Bone marrow (tissue), 2 donors: ENCODE measurements around the gene SLTM.
"Not testable (repeated sequence)": the region's sequence is repeated elsewhere in the genome, so short reads cannot be mapped to it uniquely, and the experiment has no call there.

ENCODE experiments used
- DNase-seq, 2 donors: peaks; one replicate each; lab custom pipeline; 2025; lab: John Stamatoyannopoulos, UW

Gene SLTM

DNA sequence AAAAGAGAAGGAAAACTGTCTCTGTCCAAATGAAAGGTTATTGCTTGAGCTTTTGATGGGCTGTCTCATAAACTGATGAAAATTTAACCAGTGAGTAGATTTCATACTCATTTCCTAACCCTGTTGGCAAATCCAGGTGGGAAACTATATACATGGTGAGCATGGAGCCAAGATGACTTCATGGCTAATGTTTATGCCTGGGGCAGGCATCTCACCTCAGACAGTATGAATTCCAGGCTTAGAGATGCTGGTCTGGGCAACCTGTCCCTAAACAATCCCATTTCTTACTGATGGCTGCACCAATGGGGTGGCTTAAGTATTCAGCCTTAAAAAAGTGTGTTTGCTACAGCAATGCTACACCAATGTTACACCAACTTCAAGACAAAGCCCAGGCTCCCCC is 58.1 kb downstream of the SLTM start:
- DNase-seq = no peak

GRCh38 chr15:58873267-58873666 is 60.2 kb downstream of the SLTM start:
- DNase-seq = no peak

GRCh38 chr15:58870451-58870850 is 63.0 kb downstream of the SLTM start:
- no peak for DNase-seq

GRCh38 chr15:58867926-58868325 is 65.6 kb downstream of the SLTM start:
- DNase-seq = no peak

DNA sequence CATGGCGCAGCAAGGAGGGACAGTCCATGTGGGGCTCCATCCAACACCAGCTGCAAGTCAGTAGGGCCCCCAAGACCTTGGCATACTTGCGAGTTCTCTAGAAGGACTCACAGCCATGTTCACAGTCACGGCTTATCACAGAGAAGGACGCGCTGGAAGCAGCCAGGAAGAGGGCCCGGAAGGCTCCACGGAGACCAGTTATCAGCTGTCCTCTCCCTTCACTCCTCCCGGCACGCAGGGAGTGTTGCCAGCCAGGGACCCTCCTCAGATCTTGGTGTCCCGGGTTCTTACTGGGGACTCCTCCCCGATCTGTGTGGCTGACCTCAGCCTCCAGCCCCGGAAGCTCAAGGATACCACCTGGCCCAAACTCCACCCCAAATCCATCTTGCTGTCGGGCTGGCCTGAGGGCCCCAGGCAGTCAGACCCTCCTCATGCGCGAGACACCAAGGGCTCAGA is 68.0 kb downstream of the SLTM start:
- no peak for DNase-seq

- no peak for DNase-seq
These were observed 68.7 kb downstream of the SLTM start for GRCh38 chr15:58864602-58865424.

- DNase-seq = no peak
These were observed 71.2 kb downstream of the SLTM start for GRCh38 chr15:58862326-58862725.

GRCh38 chr15:58856621-58857020 is 76.9 kb downstream of the SLTM start:
- not testable (repeated sequence) for DNase-seq

GRCh38 chr15:58856086-58856485 is 77.4 kb downstream of the SLTM start:
- no peak for DNase-seq

DNA sequence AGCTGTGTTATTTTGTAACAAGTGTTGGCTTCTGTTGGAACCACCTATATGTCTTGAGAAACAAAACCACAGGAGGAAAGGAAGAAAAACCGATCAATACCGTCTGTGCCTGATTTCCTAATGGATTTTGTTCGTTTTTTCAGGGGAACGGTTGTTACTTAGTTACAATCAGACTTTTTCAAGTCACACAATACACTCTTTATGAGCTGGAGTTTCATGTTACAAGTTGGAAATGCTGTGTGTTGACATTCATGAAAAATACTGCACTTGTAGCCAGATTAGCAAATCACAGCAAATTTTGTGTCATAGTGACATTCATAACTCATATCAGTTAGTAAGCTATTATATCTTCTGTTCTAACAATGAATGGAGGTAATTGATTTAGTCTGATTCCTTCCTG is 78.9 kb downstream of the SLTM start:
- no peak for DNase-seq

DNA sequence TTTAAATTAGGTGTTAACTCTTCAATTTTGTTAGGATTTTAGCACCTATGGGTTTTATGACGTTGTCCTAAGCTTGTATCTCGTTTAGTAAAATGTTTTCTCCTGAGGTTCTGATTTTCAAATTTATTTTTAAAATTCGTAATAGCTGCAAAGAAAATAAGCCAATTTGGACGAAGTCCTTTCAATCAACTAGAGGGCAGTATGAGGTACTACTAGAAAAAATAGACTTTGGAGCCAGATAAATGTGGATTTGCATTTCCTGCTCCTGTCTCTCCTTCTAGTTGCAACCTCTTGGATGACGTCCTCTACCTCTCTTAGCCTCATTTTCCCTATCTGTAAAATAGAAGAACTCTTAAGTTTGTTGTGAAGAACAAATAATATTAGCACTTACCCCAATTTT is 81.1 kb downstream of the SLTM start:
- no peak for DNase-seq

DNA sequence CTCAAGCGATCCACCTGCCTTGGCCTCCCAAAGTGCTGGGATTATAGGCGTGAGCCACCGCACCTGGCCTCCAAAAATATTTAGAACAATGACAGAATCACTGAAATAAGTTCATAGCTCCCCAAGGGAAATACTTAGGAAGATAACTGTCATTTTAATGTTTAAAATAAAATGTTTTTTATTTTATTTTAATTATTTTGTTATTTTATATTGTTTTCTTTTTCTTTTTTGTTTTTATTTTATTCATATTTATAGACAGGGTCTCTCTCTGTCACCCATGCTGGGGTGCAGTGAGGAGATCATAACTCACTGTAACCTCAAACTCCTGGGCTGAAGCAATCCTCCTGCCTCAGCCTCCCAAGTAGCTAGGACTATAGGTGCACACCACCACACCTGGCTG is 82.3 kb downstream of the SLTM start:
- not testable (repeated sequence) for DNase-seq

DNA sequence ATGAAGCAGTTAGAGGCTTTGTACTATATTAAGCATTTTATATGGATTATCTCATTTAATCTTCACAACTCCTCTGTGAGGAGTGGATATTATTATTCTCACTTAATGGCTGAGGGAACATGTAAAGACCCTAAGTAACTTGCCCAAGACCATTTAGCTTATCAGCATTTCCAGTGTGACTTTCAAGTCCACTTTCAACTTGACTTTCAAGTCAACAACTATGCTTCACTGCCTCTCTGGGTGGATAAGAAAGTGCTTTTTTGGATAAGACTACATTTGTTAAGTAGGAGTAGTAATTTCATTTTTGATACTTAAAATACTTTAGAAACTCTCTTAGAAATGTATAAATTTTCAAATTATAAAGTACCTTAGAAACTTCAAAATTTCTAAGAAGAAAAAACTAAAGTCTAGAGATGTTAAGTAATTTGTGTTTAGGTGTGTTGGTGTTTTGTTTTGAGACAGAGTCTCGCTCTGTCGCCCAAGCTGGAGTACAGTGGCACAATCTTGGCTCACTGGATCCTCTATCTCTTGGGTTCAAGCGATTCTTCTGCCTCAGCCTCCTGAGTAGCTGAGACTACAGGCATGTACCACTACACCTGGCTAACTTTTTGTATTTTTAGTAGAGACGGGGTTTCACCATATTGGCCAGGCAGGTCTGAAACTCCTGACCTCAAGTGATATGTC is 90.6 kb downstream of the SLTM start:
- no peak for DNase-seq

DNA sequence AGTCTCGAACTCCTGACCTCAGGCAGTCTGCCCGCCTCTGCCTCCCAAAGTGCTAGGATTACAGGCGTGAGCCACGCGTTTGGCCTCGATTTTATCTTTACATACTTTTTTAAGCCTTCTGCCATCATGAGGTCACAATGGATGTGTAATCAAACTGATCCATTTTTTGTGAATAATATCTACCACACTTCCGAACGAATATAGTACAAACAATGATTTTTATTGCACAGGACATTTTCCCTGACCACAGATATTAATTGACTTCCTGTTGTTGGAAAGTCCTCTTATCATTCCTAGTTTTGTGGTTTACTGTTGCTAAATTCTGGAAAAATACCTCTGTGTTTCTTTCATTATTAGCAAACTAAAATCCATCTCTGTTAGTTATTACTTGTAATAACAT is 93.4 kb downstream of the SLTM start:
- no peak for DNase-seq

GRCh38 chr15:58839485-58839884 is 94.0 kb downstream of the SLTM start:
- no peak for DNase-seq

GRCh38 chr15:58833681-58834426 is 99.6 kb downstream of the SLTM start:
- DNase-seq = not testable (repeated sequence)

DNA sequence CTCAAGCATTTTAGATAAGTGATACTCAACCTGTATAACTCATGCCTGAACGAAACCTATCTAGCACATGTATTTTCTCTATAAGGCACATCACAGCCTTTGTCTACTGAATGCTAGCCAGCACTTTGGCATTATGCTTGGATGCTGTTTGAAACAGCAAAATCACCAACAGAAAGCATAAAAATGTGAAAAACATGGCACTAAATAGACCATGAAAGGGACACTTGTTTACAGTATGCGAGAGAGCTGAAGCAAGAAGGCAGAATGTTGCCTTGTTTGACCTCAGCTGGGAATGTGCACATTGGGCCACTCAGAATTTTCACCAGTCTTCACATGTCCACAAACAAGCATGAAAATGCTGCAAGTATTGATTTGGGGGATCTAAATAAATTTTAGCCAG is 102.9 kb downstream of the SLTM start:
- no peak for DNase-seq
